IMR-90 (cell line): ENCODE results near the gene RASGRP3. TPM values are rescaled to one million over a fixed set of nuclear protein-coding genes. Genes with fewer than 3 reads are reported as not detected.

Experiments used
- ATAC-seq: fragments of 200-7000 bp; cut with Tn5 transposase; 2 replicates; pipeline ENCODE4 v1.9.1; 2020; ENCODE audit warnings: low read depth, mild to moderate bottlenecking, moderate library complexity
- BruUV-seq: library from RNA; stranded (reverse); fragments of 400-500 nt; replicated peaks from 2 replicates; lab custom pipeline; 2021; lab: Mats Ljungman, UMichigan
- CTCF ChIA-PET: fragments of 300-600 bp; formaldehyde crosslinking; extraction: SDS; loops from one replicate; lab custom pipeline; 2021; ENCODE audit warnings: antibody characterized with exemption; lab: Yijun Ruan, JAX
- POLR2A ChIA-PET: fragments of 300-600 bp; sonication (Branson Sonifier 250); formaldehyde crosslinking; loops from one replicate; lab custom pipeline; 2022; ENCODE audit warnings: antibody characterized with exemption; ENCODE audit not compliant: unreplicated experiment; lab: Charles Lee
- DNase-seq: peaks from one replicate; pipeline ENCODE4 v3.0.0; 2013
- H2AFZ ChIP-seq: replicated peaks from 2 replicates; pipeline ENCODE3; 2013; ENCODE audit warnings: low read length, mild to moderate bottlenecking; ENCODE audit not compliant: poor library complexity
- H2AK5ac ChIP-seq: 2 replicates; pipeline ENCODE4 v1.6.1; 2013; ENCODE audit warnings: low read depth, low read length, inconsistent platforms
- H2AK9ac ChIP-seq: replicated peaks from 2 replicates; pipeline ENCODE3; 2013; ENCODE audit warnings: mild to moderate bottlenecking, low read depth, low read length, moderate library complexity; ENCODE audit not compliant: poor library complexity
- H2BK120ac ChIP-seq: 2 replicates; pipeline ENCODE4 v1.6.1; 2013; ENCODE audit warnings: low read depth, low read length, inconsistent platforms
- H2BK15ac ChIP-seq: 3 replicates; pipeline ENCODE4 v1.6.1; 2013; ENCODE audit warnings: low read depth, low read length, inconsistent platforms
- H2BK20ac ChIP-seq: 2 replicates; pipeline ENCODE4 v1.6.1; 2013; ENCODE audit warnings: low read depth, mild to moderate bottlenecking, inconsistent platforms, low read length, moderate library complexity
- H2BK5ac ChIP-seq: 2 replicates; pipeline ENCODE4 v1.6.1; 2013; ENCODE audit warnings: mild to moderate bottlenecking, low read depth, low read length, inconsistent platforms; ENCODE audit not compliant: poor library complexity, severe bottlenecking
- H3K14ac ChIP-seq: replicated peaks from 2 replicates; pipeline ENCODE4 v1.6.1; 2013; ENCODE audit warnings: low read depth, low read length, inconsistent platforms
- H3K18ac ChIP-seq: 2 replicates; pipeline ENCODE4 v1.6.1; 2013; ENCODE audit warnings: low read depth, low read length, control low read depth
- H3K23ac ChIP-seq: 2 replicates; pipeline ENCODE4 v1.6.1; 2013; ENCODE audit warnings: low read depth, low read length, inconsistent platforms
- H3K27ac ChIP-seq: 2 replicates; pipeline ENCODE4 v1.5.1; 2013; ENCODE audit warnings: mild to moderate bottlenecking, control low read depth, low read length; ENCODE audit not compliant: insufficient read depth
- H3K27me3 ChIP-seq: 2 replicates; pipeline ENCODE4 v1.6.1; 2013; ENCODE audit warnings: low read length; ENCODE audit not compliant: control insufficient read depth, insufficient read depth
- H3K36me3 ChIP-seq: 2 replicates; pipeline ENCODE4 v1.6.1; 2013; ENCODE audit warnings: low read length, mixed read lengths; ENCODE audit not compliant: control insufficient read depth, insufficient read depth
- H3K4ac ChIP-seq: 2 replicates; pipeline ENCODE4 v1.6.1; 2013; ENCODE audit warnings: low read depth, low read length, inconsistent platforms
- H3K4me1 ChIP-seq: 2 replicates; pipeline ENCODE4 v1.6.1; 2013; ENCODE audit warnings: low read length, mixed read lengths; ENCODE audit not compliant: control insufficient read depth, insufficient read depth
- H3K4me2 ChIP-seq: 2 replicates; pipeline ENCODE4 v1.6.1; 2013; ENCODE audit warnings: low read depth, mild to moderate bottlenecking, control low read depth, low read length, moderate library complexity
- H3K4me3 ChIP-seq: 2 replicates; pipeline ENCODE4 v1.5.1; 2013; ENCODE audit warnings: low read depth, mild to moderate bottlenecking, control low read depth, low read length, moderate library complexity; ENCODE audit not compliant: insufficient read depth
- H3K56ac ChIP-seq: 2 replicates; pipeline ENCODE4 v1.6.1; 2013; ENCODE audit warnings: low read length, inconsistent platforms; ENCODE audit not compliant: insufficient read depth; ENCODE audit errors: extremely low read depth
- H3K79me1 ChIP-seq, 2 experiments: 2 replicates each; pipeline ENCODE4 v1.6.1; 2013; ENCODE audit warnings: low read length in 2 of 2, inconsistent platforms in 1 of 2, low read depth in 1 of 2
- H3K9ac ChIP-seq: 2 replicates; pipeline ENCODE4 v1.6.1; 2013; ENCODE audit warnings: low read depth, low read length, control low read depth
- H3K9me1 ChIP-seq: 2 replicates; pipeline ENCODE4 v1.6.1; 2013; ENCODE audit warnings: low read length, inconsistent platforms; ENCODE audit not compliant: insufficient read depth
- H3K9me3 ChIP-seq: 2 replicates; pipeline ENCODE4 v1.6.1; 2013; ENCODE audit warnings: low read length; ENCODE audit not compliant: control insufficient read depth, insufficient read depth
- H4K20me1 ChIP-seq: 2 replicates; pipeline ENCODE4 v1.6.1; 2013; ENCODE audit warnings: low read length, inconsistent platforms; ENCODE audit not compliant: insufficient read depth
- H4K5ac ChIP-seq: 2 replicates; pipeline ENCODE4 v1.6.1; 2013; ENCODE audit warnings: mild to moderate bottlenecking, low read depth, low read length, control low read depth
- H4K8ac ChIP-seq, 2 experiments: 2 replicates each; pipeline ENCODE4 v1.6.1; 2013; ENCODE audit warnings: low read depth in 2 of 2, low read length in 2 of 2, control low read depth in 1 of 2, inconsistent platforms in 1 of 2
- H4K91ac ChIP-seq: 2 replicates; pipeline ENCODE4 v1.6.1; 2013; ENCODE audit warnings: low read depth, low read length, inconsistent platforms; ENCODE audit not compliant: insufficient read depth
- CEBPB ChIP-seq: IDR thresholded peaks from 2 replicates; pipeline ENCODE4 v1.6.1; 2012; ENCODE audit warnings: low read depth, low read length, improper control_type of control experiment
- CHD1 ChIP-seq: IDR thresholded peaks from 2 replicates; pipeline ENCODE4 v1.6.1; 2012; ENCODE audit warnings: low read depth, low read length, improper control_type of control experiment
- FOS ChIP-seq: fragments of 150-350 bp; IDR thresholded peaks from 2 replicates; pipeline ENCODE4 v1.6.1; 2016; ENCODE audit warnings: low read depth, low read length
- NFE2L2 ChIP-seq: fragments of 150-350 bp; IDR thresholded peaks from 2 replicates; pipeline ENCODE4 v1.6.1; 2016; ENCODE audit warnings: low read depth, mild to moderate bottlenecking, low read length
- RCOR1 ChIP-seq: IDR thresholded peaks from 2 replicates; pipeline ENCODE4 v1.6.1; 2012; ENCODE audit warnings: mild to moderate bottlenecking, low read length, improper control_type of control experiment; ENCODE audit not compliant: insufficient replicate concordance
- SMC3 ChIP-seq: fragments of 150-350 bp; IDR thresholded peaks from 2 replicates; pipeline ENCODE4 v1.6.1; 2016; ENCODE audit warnings: low read depth, mild to moderate bottlenecking, antibody characterized with exemption, low read length, moderate library complexity
- WGBS, 2 experiments: methylation state at CpG; one replicate each; pipeline versions ENCODE4 v1.1.5 to v1.1.7; 2013; ENCODE audit warnings: missing lambda C conversion rate in 2 of 2; ENCODE audit not compliant: insufficient read length in 1 of 2; ENCODE audit errors: extremely low coverage in 2 of 2; 5-methylcytosine and 5-hydroxymethylcytosine counted together
- dilution Hi-C: fragments of 300-500 bp; cut with HindIII; formaldehyde crosslinking; loops from one replicate; pipeline ENCODE4 v1.14.3; 2018; ENCODE audit warnings: low sequenced_read_pairs; ENCODE audit not compliant: unreplicated experiment
- in situ Hi-C: fragments of 300-500 bp; cut with MboI; formaldehyde crosslinking; loops from 3 replicates; pipeline ENCODE4 v1.14.3; 2019; ENCODE audit warnings: low sequenced_read_pairs, inconsistent platforms, mixed read lengths
- intact Hi-C: fragments of 100-400 bp; cut with micrococcal nuclease; formaldehyde crosslinking; loops from 2 replicates; pipeline ENCODE4 v1.10.0; 2022
- polyA plus RNA-seq, 3 experiments: library from polyadenylated mRNA; depleted of rRNA; stranded (reverse); fragments of >200 nt; gene quantifications; 2 replicates each; pipeline ENCODE4 v1.2.3, GENCODE V29; 2012; ENCODE audit warnings: low replicate concordance in 1 of 3
- total RNA-seq: library from RNA; depleted of rRNA; stranded (reverse); fragments of >200 nt; gene quantifications from 2 replicates; pipeline ENCODE4 v1.2.3, GENCODE V29; 2012

The RASGRP3 gene
- total and polyA plus RNA-seq, 2 of the 4 experiments (the other 2 are of a cell fraction), result 1.7 to 3.0 TPM

DNA sequence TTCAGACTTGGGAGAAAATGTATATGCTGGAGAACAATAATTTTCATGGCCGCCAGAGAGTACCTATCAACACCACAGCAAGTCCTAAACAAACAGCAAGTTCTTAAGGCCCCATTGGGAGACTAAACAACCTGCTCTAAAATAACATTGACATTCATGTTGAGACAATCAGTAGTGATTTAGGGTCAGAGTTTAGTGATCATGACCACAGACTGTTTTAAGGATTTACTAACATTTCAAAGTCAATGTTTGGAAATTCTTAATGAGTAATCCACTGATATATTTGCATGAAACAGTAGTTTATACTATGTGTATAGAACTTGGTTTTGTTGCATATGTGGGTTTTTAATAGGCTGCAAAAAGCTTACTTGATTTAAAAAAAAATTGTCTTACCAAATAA is 34.7 kb downstream of the RASGRP3 start:
- dilution Hi-C loops, result no loop called here
- WGBS, 2 experiments, result no CpG with 5 or more reads among the region's 1 CpG
- H3K9me1 ChIP-seq, result peaks cover 3% of the 10 kb centered on the region; the same call in 1 of the 2 replicates

More for the DNA sequence above, 34.7 kb downstream of the RASGRP3 start:
- Histone ChIP-seq H2AFZ (no peak overlapping the region), H2BK20ac (no peak overlapping the region), H2AK9ac (no peak overlapping the region), H3K56ac (peak overlapping the region; percentile 25; the same call in 1 of the 2 replicates), H2BK120ac (no peak overlapping the region), H3K9me3 (no peaks in the 10 kb centered on the region), H3K36me3 (no peaks in the 10 kb centered on the region), H3K9ac (no peak overlapping the region), H3K4me2 (peak overlapping the region; percentile 68; the same call in 1 of the 2 replicates), H3K4ac (no peak overlapping the region), H3K14ac (no peak overlapping the region), H3K27me3 (no peaks in the 10 kb centered on the region), H2BK15ac (no peak overlapping the region), H4K91ac (no peak overlapping the region), H4K20me1 (no peaks in the 10 kb centered on the region), H3K27ac (no peak overlapping the region), H2AK5ac (no peak overlapping the region), H4K8ac (no peak overlapping the region), H2BK5ac (peak overlapping the region; percentile 75), H4K5ac (no peak overlapping the region), H3K23ac (no peak overlapping the region), H3K18ac (no peak overlapping the region; the same call in 1 of the 2 replicates), H3K4me1 (peaks cover 4% of the 10 kb centered on the region), H3K79me1 (no peaks in the 10 kb centered on the region), H3K4me3 (no peak overlapping the region)
- TF ChIP-seq FOS (peak; percentile 73), CEBPB (peak; percentile 39), CHD1 (no peak), NFE2L2 (no peak), RCOR1 (peak; percentile 79), SMC3 (0 out of 2 replicates have a peak, but pooled peaks have one; percentile 2)
- CTCF ChIA-PET, result no interaction called here
- intact Hi-C loops, result no loop called here
- BruUV-seq, result no TSS peak
- POLR2A ChIA-PET, result no interaction called here
- peak; percentile 85 for ATAC-seq
- peak; percentile 88 for DNase-seq
- in situ Hi-C loops, result no loop called here
